NCI-H1930 (cell line): Measurements from ENCODE around the gene AQP1.

Experiments used
- DNase-seq, 2 experiments: peaks; one replicate each; lab custom pipeline; 2025; lab: John Stamatoyannopoulos, UW

Gene AQP1

GRCh38 chr7:30921540-30922401 is 10.1 kb downstream of the AQP1 start:
- DNase-seq: no peak

GRCh38 chr7:30922596-30922995 is 10.9 kb downstream of the AQP1 start:
- DNase-seq: no peak

GRCh38 chr7:30923009-30923773 is 11.5 kb downstream of the AQP1 start:
- no peak for DNase-seq

GRCh38 chr7:30923774-30924413 is 12.2 kb downstream of the AQP1 start:
- DNase-seq: no peak

- no peak for DNase-seq
Observed at GRCh38 chr7:30924624-30925023, 13.0 kb downstream of the AQP1 start.

- DNase-seq: no peak
Observed at GRCh38 chr7:30925117-30925516, 13.5 kb downstream of the AQP1 start.

GRCh38 chr7:30925913-30926312 is 14.3 kb downstream of the AQP1 start:
- no peak for DNase-seq

GRCh38 chr7:30926313-30926712 is 14.7 kb downstream of the AQP1 start:
- no peak for DNase-seq

GRCh38 chr7:30927040-30927439 is 15.4 kb downstream of the AQP1 start:
- no peak for DNase-seq

- no peak for DNase-seq
Observed at GRCh38 chr7:30927559-30927958, 15.9 kb downstream of the AQP1 start.

- DNase-seq: no peak
Observed at GRCh38 chr7:30928254-30928872, 16.7 kb downstream of the AQP1 start.

GRCh38 chr7:30929686-30930085 is 18.0 kb downstream of the AQP1 start:
- no peak for DNase-seq

- DNase-seq: no peak
Observed at GRCh38 chr7:30930621-30931020, 19.0 kb downstream of the AQP1 start.

GRCh38 chr7:30931161-30931928 is 19.7 kb downstream of the AQP1 start:
- DNase-seq: no peak

- no peak for DNase-seq
Observed at GRCh38 chr7:30931929-30932540, 20.4 kb downstream of the AQP1 start.

- DNase-seq: no peak
Observed at GRCh38 chr7:30932562-30932961, 20.9 kb downstream of the AQP1 start.

- DNase-seq: no peak
Observed at GRCh38 chr7:30933124-30933974, 21.7 kb downstream of the AQP1 start.

GRCh38 chr7:30934225-30934624 is 22.6 kb downstream of the AQP1 start:
- DNase-seq: no peak

- no peak for DNase-seq
Observed at GRCh38 chr7:30934732-30935568, 23.3 kb downstream of the AQP1 start.
